OCI-LY3 (cell line): ENCODE measurements around the gene ALDH1L1.

Experiments
- H2AFZ ChIP-seq: fragments of 200-600, 300-600 bp; shearing (Covaris generic); 2 replicates; pipeline ENCODE4 v1.6.0; 2014; ENCODE audit warnings: antibody characterized with exemption, low read depth, low read length
- H3K27ac ChIP-seq: fragments of 200-600, 300-600 bp; sonication (generic); 2 replicates; pipeline ENCODE4 v1.5.1; 2014; ENCODE audit warnings: mild to moderate bottlenecking, low read length, moderate library complexity, mixed read lengths
- H3K27me3 ChIP-seq: fragments of 200-600, 300-600 bp; sonication (generic); 2 replicates; pipeline ENCODE4 v1.6.1; 2014; ENCODE audit warnings: low read depth, low read length, mixed read lengths
- H3K36me3 ChIP-seq: fragments of 200-600, 300-600 bp; sonication (generic); replicated peaks from 2 replicates; pipeline ENCODE3; 2014; ENCODE audit warnings: low read depth, low read length, mixed read lengths
- H3K4me1 ChIP-seq: fragments of 300-600, 200-600 bp; sonication (generic); 2 replicates; pipeline ENCODE4 v1.6.1; 2014; ENCODE audit warnings: low read length, mixed read lengths
- H3K4me2 ChIP-seq: fragments of 200-600, 300-600 bp; sonication (generic); 2 replicates; pipeline ENCODE4 v1.6.1; 2014; ENCODE audit warnings: low read length, mixed read lengths
- H3K4me3 ChIP-seq: fragments of 300-600, 200-600 bp; sonication (generic); 2 replicates; pipeline ENCODE4 v1.5.1; 2014; ENCODE audit warnings: antibody characterized with exemption, mild to moderate bottlenecking, low read length, moderate library complexity
- H3K79me2 ChIP-seq: fragments of 300-600, 200-600 bp; shearing (Covaris generic); 2 replicates; pipeline ENCODE4 v1.6.1; 2014; ENCODE audit warnings: mild to moderate bottlenecking, low read length, mixed read lengths
- H3K9ac ChIP-seq: fragments of 300-600, 200-600 bp; shearing (Covaris generic); 2 replicates; pipeline ENCODE4 v1.6.0; 2014; ENCODE audit warnings: mild to moderate bottlenecking, low read length, moderate library complexity
- H3K9me3 ChIP-seq: fragments of 200-600, 300-600 bp; shearing (Covaris generic); 2 replicates; pipeline ENCODE4 v1.6.1; 2014; ENCODE audit warnings: low read length, mixed read lengths; ENCODE audit not compliant: insufficient read depth
- H4K20me1 ChIP-seq: fragments of 200-600, 300-600 bp; sonication (generic); 2 replicates; pipeline ENCODE4 v1.6.1; 2016; ENCODE audit warnings: low read length, mixed read lengths; ENCODE audit not compliant: insufficient read depth
- CTCF ChIP-seq: fragments of 200-600, 300-600 bp; sonication (generic); IDR thresholded peaks from 2 replicates; pipeline ENCODE4 v1.5.1; 2014; ENCODE audit warnings: antibody characterized with exemption, low read length, low read depth
- EZH2phosphoT487 ChIP-seq: fragments of 200-600 bp; shearing (Covaris generic); IDR thresholded peaks from 2 replicates; pipeline ENCODE4 v1.6.1; 2018; ENCODE audit warnings: antibody characterized with exemption, mixed run types, low read depth

The ALDH1L1 gene

GRCh38 chr3:126170073-126170777 is 10.2 kb downstream of the ALDH1L1 start:
- no peaks in the 10 kb centered on the region for H3K36me3 ChIP-seq
- TF ChIP-seq CTCF (no peak), EZH2phosphoT487 (no peak)
- H3K27me3 ChIP-seq, result peaks cover 15% of the 10 kb centered on the region; the same call in 1 of the 2 replicates
- no peak overlapping the region for H3K27ac ChIP-seq
- no peaks in the 10 kb centered on the region for H3K9me3 ChIP-seq
- no peak overlapping the region for H3K4me3 ChIP-seq
- no peaks in the 10 kb centered on the region for H3K79me2 ChIP-seq
- no peak overlapping the region for H3K9ac ChIP-seq
- H3K4me1 ChIP-seq, result no peaks in the 10 kb centered on the region
- no peak overlapping the region for H2AFZ ChIP-seq
- no peak overlapping the region for H3K4me2 ChIP-seq
- H4K20me1 ChIP-seq, result no peaks in the 10 kb centered on the region

GRCh38 chr3:126167566-126167965 is 12.8 kb downstream of the ALDH1L1 start:
- H4K20me1 ChIP-seq, result no peaks in the 10 kb centered on the region
- H3K9me3 ChIP-seq, result no peaks in the 10 kb centered on the region
- no peaks in the 10 kb centered on the region for H3K4me1 ChIP-seq
- H3K4me2 ChIP-seq, result no peak overlapping the region
- H3K9ac ChIP-seq, result no peak overlapping the region
- no peak overlapping the region for H2AFZ ChIP-seq
- H3K27ac ChIP-seq, result no peak overlapping the region
- no peak overlapping the region for H3K4me3 ChIP-seq
- H3K27me3 ChIP-seq, result peaks cover 17% of the 10 kb centered on the region
- H3K36me3 ChIP-seq, result no peaks in the 10 kb centered on the region
- TF ChIP-seq EZH2phosphoT487, result no peak
- no peak for TF ChIP-seq CTCF
- no peaks in the 10 kb centered on the region for H3K79me2 ChIP-seq

- Histone ChIP-seq H2AFZ (no peak overlapping the region), H3K9ac (no peak overlapping the region), H3K79me2 (no peaks in the 10 kb centered on the region), H3K36me3 (no peaks in the 10 kb centered on the region), H4K20me1 (no peaks in the 10 kb centered on the region), H3K27me3 (peaks cover 18% of the 10 kb centered on the region), H3K4me3 (no peak overlapping the region), H3K27ac (no peak overlapping the region), H3K4me2 (no peak overlapping the region), H3K9me3 (no peaks in the 10 kb centered on the region), H3K4me1 (no peaks in the 10 kb centered on the region)
- no peak for TF ChIP-seq CTCF
- TF ChIP-seq EZH2phosphoT487, result no peak
Measured at GRCh38 chr3:126166009-126166408, 14.4 kb downstream of the ALDH1L1 start.

- no peak overlapping the region for H3K27ac ChIP-seq
- no peak for TF ChIP-seq EZH2phosphoT487
- no peak for TF ChIP-seq CTCF
- H2AFZ ChIP-seq, result no peak overlapping the region
- H3K27me3 ChIP-seq, result peaks cover 15% of the 10 kb centered on the region
- H3K79me2 ChIP-seq, result no peaks in the 10 kb centered on the region
- no peak overlapping the region for H3K4me2 ChIP-seq
- H3K4me3 ChIP-seq, result no peak overlapping the region
- H4K20me1 ChIP-seq, result no peaks in the 10 kb centered on the region
- no peaks in the 10 kb centered on the region for H3K4me1 ChIP-seq
- no peaks in the 10 kb centered on the region for H3K36me3 ChIP-seq
- no peak overlapping the region for H3K9ac ChIP-seq
- no peaks in the 10 kb centered on the region for H3K9me3 ChIP-seq
Measured at GRCh38 chr3:126161309-126161708, 19.1 kb downstream of the ALDH1L1 start.
